ENCODE measurements around the gene MEF2C. TPM values are rescaled to one million over a fixed set of nuclear protein-coding genes. Genes with fewer than 3 reads are reported as not detected.

The MEF2C gene
- polyA plus RNA-seq, 2 donors = 1.6 to 1.7 TPM

DNA sequence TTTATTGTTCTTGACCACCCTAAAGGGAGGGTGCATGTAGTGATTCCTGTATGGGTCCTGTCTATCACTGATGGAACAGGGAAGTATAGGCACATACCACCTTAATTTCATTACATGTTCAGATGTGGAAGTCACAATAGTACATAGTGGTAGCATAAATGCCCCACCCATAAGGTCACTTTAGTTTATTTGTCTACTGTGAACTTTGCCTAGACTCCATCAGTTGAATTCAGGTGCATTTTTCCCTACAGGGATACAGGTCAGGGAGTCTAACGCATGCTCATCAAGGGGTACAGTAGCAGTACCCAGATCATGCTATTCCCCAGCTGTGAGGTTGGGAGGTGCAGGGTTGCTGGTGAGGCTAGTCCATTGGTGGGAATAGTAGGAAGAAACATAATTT is 175.0 kb downstream of the MEF2C start:
- Histone ChIP-seq H3K27me3 (ENCODE audit: control insufficient read depth in 1 of 2, insufficient read depth in 2 of 2, low read length in 2 of 2) (no peaks in the 10 kb centered on the region), H3K36me3 (ENCODE audit: control insufficient read depth in 2 of 2, insufficient read depth in 2 of 2, low read length in 1 of 2) (no peaks in the 10 kb centered on the region), H3K9me3 (ENCODE audit: control insufficient read depth in 2 of 2, insufficient read depth in 1 of 2, low read depth in 1 of 2, low read length in 1 of 2) (no peaks in the 10 kb centered on the region), H3K4me3 (ENCODE audit: low read depth in 1 of 2, low read length in 2 of 2) (no peak overlapping the region), H3K27ac (ENCODE audit: low read depth in 2 of 2, low read length in 1 of 2) (no peak overlapping the region), H3K4me1 (ENCODE audit: control insufficient read depth in 2 of 2, insufficient read depth in 2 of 2, low read length in 1 of 2) (no peaks in the 10 kb centered on the region)
- WGBS, 2 donors = 94 to 95% methylated on average over 1 of the region's 1 CpG

- WGBS, 2 donors = 64 to 65% methylated on average over 4 of the region's 4 CpGs
- Histone ChIP-seq H3K4me3 (ENCODE audit: low read depth in 1 of 2, low read length in 2 of 2) (no peak overlapping the region), H3K27me3 (ENCODE audit: control insufficient read depth in 1 of 2, insufficient read depth in 2 of 2, low read length in 2 of 2) (no peaks in the 10 kb centered on the region), H3K27ac (ENCODE audit: low read depth in 2 of 2, low read length in 1 of 2) (no peak overlapping the region), H3K4me1 (ENCODE audit: control insufficient read depth in 2 of 2, insufficient read depth in 2 of 2, low read length in 1 of 2) (no peaks in the 10 kb centered on the region), H3K36me3 (ENCODE audit: control insufficient read depth in 2 of 2, insufficient read depth in 2 of 2, low read length in 1 of 2) (no peaks in the 10 kb centered on the region), H3K9me3 (ENCODE audit: control insufficient read depth in 2 of 2, insufficient read depth in 1 of 2, low read depth in 1 of 2, low read length in 1 of 2) (no peaks in the 10 kb centered on the region)
These were observed 175.6 kb downstream of the MEF2C start for GRCh38 chr5:88707216-88707965.

- Histone ChIP-seq H3K27me3 (ENCODE audit: control insufficient read depth in 1 of 2, insufficient read depth in 2 of 2, low read length in 2 of 2) (no peaks in the 10 kb centered on the region), H3K9me3 (ENCODE audit: control insufficient read depth in 2 of 2, insufficient read depth in 1 of 2, low read depth in 1 of 2, low read length in 1 of 2) (no peaks in the 10 kb centered on the region), H3K27ac (ENCODE audit: low read depth in 2 of 2, low read length in 1 of 2) (no peak overlapping the region), H3K4me1 (ENCODE audit: control insufficient read depth in 2 of 2, insufficient read depth in 2 of 2, low read length in 1 of 2) (no peaks in the 10 kb centered on the region), H3K36me3 (ENCODE audit: control insufficient read depth in 2 of 2, insufficient read depth in 2 of 2, low read length in 1 of 2) (no peaks in the 10 kb centered on the region), H3K4me3 (ENCODE audit: low read depth in 1 of 2, low read length in 2 of 2) (no peak overlapping the region)
- 46 to 49% methylated on average over 4 of the region's 4 CpGs for WGBS, 2 donors
These were observed 180.7 kb downstream of the MEF2C start for GRCh38 chr5:88702332-88702731.

DNA sequence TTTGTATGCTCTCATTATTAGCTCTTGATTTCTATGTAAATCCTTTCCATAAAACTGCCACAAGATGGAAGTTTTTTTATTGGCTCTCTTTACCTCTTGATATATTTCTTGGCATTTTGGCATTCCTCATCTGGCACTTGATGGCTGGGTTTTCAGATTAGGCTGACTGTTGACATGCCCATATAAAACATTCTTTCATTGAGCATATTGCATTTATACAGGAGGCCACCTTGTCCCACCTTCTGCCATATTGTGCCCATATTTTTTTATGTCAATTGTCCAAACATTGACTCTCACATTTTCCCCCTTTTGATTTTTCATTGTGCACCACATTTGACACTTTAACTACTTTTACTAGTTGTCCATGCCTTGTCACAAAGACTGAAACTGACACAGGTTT is 182.9 kb downstream of the MEF2C start:
- Histone ChIP-seq H3K27me3 (ENCODE audit: control insufficient read depth in 1 of 2, insufficient read depth in 2 of 2, low read length in 2 of 2) (peaks cover 0 to 3% of the 10 kb centered on the region in 2 donors), H3K4me3 (ENCODE audit: low read depth in 1 of 2, low read length in 2 of 2) (no peak overlapping the region), H3K27ac (ENCODE audit: low read depth in 2 of 2, low read length in 1 of 2) (no peak overlapping the region), H3K4me1 (ENCODE audit: control insufficient read depth in 2 of 2, insufficient read depth in 2 of 2, low read length in 1 of 2) (no peaks in the 10 kb centered on the region), H3K9me3 (ENCODE audit: control insufficient read depth in 2 of 2, insufficient read depth in 1 of 2, low read depth in 1 of 2, low read length in 1 of 2) (peaks cover 0 to 3% of the 10 kb centered on the region in 2 donors), H3K36me3 (ENCODE audit: control insufficient read depth in 2 of 2, insufficient read depth in 2 of 2, low read length in 1 of 2) (no peaks in the 10 kb centered on the region)

DNA sequence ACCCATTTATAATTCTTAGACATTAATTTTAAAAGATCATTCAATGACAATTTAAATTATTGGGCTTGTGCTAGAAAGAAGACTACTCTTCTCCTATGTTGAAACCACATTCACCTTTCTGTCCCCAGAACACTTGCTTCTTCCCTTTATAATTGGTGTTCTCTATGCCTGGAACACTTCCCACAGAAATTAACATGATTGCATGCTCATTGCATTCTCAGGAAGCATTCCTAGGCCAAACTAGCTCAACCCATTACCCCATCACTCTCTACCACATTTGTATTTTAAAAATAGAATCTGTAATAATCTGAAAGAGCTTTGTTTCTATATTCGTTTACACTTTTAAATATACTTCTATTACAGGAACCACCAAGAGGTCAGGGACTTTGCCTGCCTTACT is 184.7 kb downstream of the MEF2C start:
- 65 to 74% methylated on average over 1 of the region's 1 CpG for WGBS, 2 donors
- H3K27ac ChIP-seq (ENCODE audit: low read depth in 2 of 2, low read length in 1 of 2) = no peak overlapping the region
- H3K36me3 ChIP-seq (ENCODE audit: control insufficient read depth in 2 of 2, insufficient read depth in 2 of 2, low read length in 1 of 2) = no peaks in the 10 kb centered on the region
- H3K4me3 ChIP-seq (ENCODE audit: low read depth in 1 of 2, low read length in 2 of 2) = no peak overlapping the region
- peaks cover 0 to 5% of the 10 kb centered on the region in 2 donors for H3K9me3 ChIP-seq (ENCODE audit: control insufficient read depth in 2 of 2, insufficient read depth in 1 of 2, low read depth in 1 of 2, low read length in 1 of 2)
- peaks cover 0 to 11% of the 10 kb centered on the region in 2 donors for H3K27me3 ChIP-seq (ENCODE audit: control insufficient read depth in 1 of 2, insufficient read depth in 2 of 2, low read length in 2 of 2)
- no peaks in the 10 kb centered on the region for H3K4me1 ChIP-seq (ENCODE audit: control insufficient read depth in 2 of 2, insufficient read depth in 2 of 2, low read length in 1 of 2)

GRCh38 chr5:88696466-88696865 is 186.5 kb downstream of the MEF2C start:
- H3K4me1 ChIP-seq (ENCODE audit: control insufficient read depth in 2 of 2, insufficient read depth in 2 of 2, low read length in 1 of 2) = peaks cover 6% of the 10 kb centered on the region in 2 donors
- no peak overlapping the region for H3K27ac ChIP-seq (ENCODE audit: low read depth in 2 of 2, low read length in 1 of 2)
- no peak overlapping the region for H3K4me3 ChIP-seq (ENCODE audit: low read depth in 1 of 2, low read length in 2 of 2)
- H3K27me3 ChIP-seq (ENCODE audit: control insufficient read depth in 1 of 2, insufficient read depth in 2 of 2, low read length in 2 of 2) = peaks cover 0 to 23% of the 10 kb centered on the region in 2 donors
- H3K36me3 ChIP-seq (ENCODE audit: control insufficient read depth in 2 of 2, insufficient read depth in 2 of 2, low read length in 1 of 2) = no peaks in the 10 kb centered on the region
- peaks cover 4 to 12% of the 10 kb centered on the region in 2 donors for H3K9me3 ChIP-seq (ENCODE audit: control insufficient read depth in 2 of 2, insufficient read depth in 1 of 2, low read depth in 1 of 2, low read length in 1 of 2)

- H3K27me3 ChIP-seq (ENCODE audit: control insufficient read depth in 1 of 2, insufficient read depth in 2 of 2, low read length in 2 of 2) = peaks cover 0 to 25% of the 10 kb centered on the region in 2 donors
- no peak overlapping the region for H3K4me3 ChIP-seq (ENCODE audit: low read depth in 1 of 2, low read length in 2 of 2)
- peaks cover 6% of the 10 kb centered on the region in 2 donors for H3K4me1 ChIP-seq (ENCODE audit: control insufficient read depth in 2 of 2, insufficient read depth in 2 of 2, low read length in 1 of 2)
- H3K36me3 ChIP-seq (ENCODE audit: control insufficient read depth in 2 of 2, insufficient read depth in 2 of 2, low read length in 1 of 2) = no peaks in the 10 kb centered on the region
- WGBS, 2 donors = 14 to 16% methylated on average over 3 of the region's 3 CpGs
- H3K9me3 ChIP-seq (ENCODE audit: control insufficient read depth in 2 of 2, insufficient read depth in 1 of 2, low read depth in 1 of 2, low read length in 1 of 2) = peaks cover 4 to 12% of the 10 kb centered on the region in 2 donors
- no peak overlapping the region for H3K27ac ChIP-seq (ENCODE audit: low read depth in 2 of 2, low read length in 1 of 2)
These were observed 187.1 kb downstream of the MEF2C start for GRCh38 chr5:88695931-88696330.

GRCh38 chr5:88695232-88695631 is 187.8 kb downstream of the MEF2C start:
- peaks cover 6 to 8% of the 10 kb centered on the region in 2 donors for H3K4me1 ChIP-seq (ENCODE audit: control insufficient read depth in 2 of 2, insufficient read depth in 2 of 2, low read length in 1 of 2)
- peaks cover 4 to 12% of the 10 kb centered on the region in 2 donors for H3K9me3 ChIP-seq (ENCODE audit: control insufficient read depth in 2 of 2, insufficient read depth in 1 of 2, low read depth in 1 of 2, low read length in 1 of 2)
- no peak overlapping the region for H3K27ac ChIP-seq (ENCODE audit: low read depth in 2 of 2, low read length in 1 of 2)
- WGBS, 2 donors = 11 to 12% methylated on average over 19 of the region's 19 CpGs
- peaks cover 0 to 30% of the 10 kb centered on the region in 2 donors for H3K27me3 ChIP-seq (ENCODE audit: control insufficient read depth in 1 of 2, insufficient read depth in 2 of 2, low read length in 2 of 2)
- no peak overlapping the region for H3K4me3 ChIP-seq (ENCODE audit: low read depth in 1 of 2, low read length in 2 of 2)
- no peaks in the 10 kb centered on the region for H3K36me3 ChIP-seq (ENCODE audit: control insufficient read depth in 2 of 2, insufficient read depth in 2 of 2, low read length in 1 of 2)

- no peaks in the 10 kb centered on the region for H3K36me3 ChIP-seq (ENCODE audit: control insufficient read depth in 2 of 2, insufficient read depth in 2 of 2, low read length in 1 of 2)
- peaks cover 4 to 18% of the 10 kb centered on the region in 2 donors for H3K9me3 ChIP-seq (ENCODE audit: control insufficient read depth in 2 of 2, insufficient read depth in 1 of 2, low read depth in 1 of 2, low read length in 1 of 2)
- no peak overlapping the region for H3K27ac ChIP-seq (ENCODE audit: low read depth in 2 of 2, low read length in 1 of 2)
- 13 to 14% methylated on average over 28 of the region's 28 CpGs for WGBS, 2 donors
- peaks cover 0 to 41% of the 10 kb centered on the region in 2 donors for H3K27me3 ChIP-seq (ENCODE audit: control insufficient read depth in 1 of 2, insufficient read depth in 2 of 2, low read length in 2 of 2)
- no peak overlapping the region for H3K4me3 ChIP-seq (ENCODE audit: low read depth in 1 of 2, low read length in 2 of 2)
- peaks cover 6 to 8% of the 10 kb centered on the region in 2 donors for H3K4me1 ChIP-seq (ENCODE audit: control insufficient read depth in 2 of 2, insufficient read depth in 2 of 2, low read length in 1 of 2)
These were observed 188.8 kb downstream of the MEF2C start for GRCh38 chr5:88694023-88694679.
